ENCODE data around the gene NAV2.

GRCh38 chr11:19817870-19818269 lies 105.2 kb downstream of the NAV2 start:
- TF ChIP-seq CTCF (IDR thresholded peaks at IDR 0.05) = no peak
- no peak for TF ChIP-seq POLR2A (IDR thresholded peaks at IDR 0.05)
- no peak for TF ChIP-seq POLR2AphosphoS5 (IDR thresholded peaks at IDR 0.05)
